KMS-11 (cell line): ENCODE data around the gene CCDC188.

Experiments used
- H2AFZ ChIP-seq: fragments of 200-600 bp; sonication (generic); 2 replicates; pipeline ENCODE4 v1.6.1; 2016; ENCODE audit warnings: antibody characterized with exemption, mixed run types, low read depth
- H3K27ac ChIP-seq: fragments of 200-600 bp; sonication (generic); 2 replicates; pipeline ENCODE4 v1.6.1; 2016; ENCODE audit warnings: mild to moderate bottlenecking, mixed run types
- H3K27me3 ChIP-seq: fragments of 200-600 bp; sonication (generic); 2 replicates; pipeline ENCODE4 v1.6.1; 2017; ENCODE audit warnings: mild to moderate bottlenecking, low read depth, mixed run types, moderate library complexity; ENCODE audit not compliant: insufficient read depth
- H3K36me3 ChIP-seq: fragments of 200-600 bp; sonication (generic); 2 replicates; pipeline ENCODE4 v1.6.1; 2017; ENCODE audit warnings: mild to moderate bottlenecking, mixed run types; ENCODE audit not compliant: insufficient read depth
- H3K4me1 ChIP-seq: fragments of 200-600 bp; sonication (generic); 2 replicates; pipeline ENCODE4 v1.6.1; 2016; ENCODE audit warnings: mild to moderate bottlenecking, low read depth, mixed run types; ENCODE audit not compliant: poor library complexity, severe bottlenecking
- H3K4me2 ChIP-seq: fragments of 200-600 bp; sonication (generic); 2 replicates; pipeline ENCODE4 v1.7.0; 2016; ENCODE audit warnings: mild to moderate bottlenecking, mixed run types
- H3K4me3 ChIP-seq: fragments of 200-600 bp; sonication (generic); IDR thresholded peaks from 2 replicates; pipeline ENCODE4 v1.6.1; 2017; ENCODE audit warnings: low read depth, low read length, mixed read lengths; ENCODE audit not compliant: insufficient read depth
- H3K79me2 ChIP-seq: fragments of 200-600 bp; sonication (generic); 2 replicates; pipeline ENCODE4 v1.6.1; 2016; ENCODE audit warnings: low read depth, mixed run types; ENCODE audit not compliant: insufficient read depth
- H3K9ac ChIP-seq: fragments of 200-600 bp; sonication (generic); 2 replicates; pipeline ENCODE4 v1.6.1; 2016; ENCODE audit warnings: mild to moderate bottlenecking, mixed run types
- H4K20me1 ChIP-seq: fragments of 200-600 bp; sonication (generic); 2 replicates; pipeline ENCODE4 v1.6.1; 2016; ENCODE audit warnings: mild to moderate bottlenecking, mixed run types; ENCODE audit not compliant: insufficient read depth
- CTCF ChIP-seq: fragments of 200-600 bp; sonication (generic); conservative IDR thresholded peaks from 2 replicates; pipeline ENCODE4 v1.6.1; 2017; ENCODE audit warnings: low read depth, mild to moderate bottlenecking, antibody characterized with exemption, low read length, moderate library complexity, mixed read lengths

CCDC188 gene

GRCh38 chr22:20173772-20174171, 22.9 kb upstream of the CCDC188 start:
- Histone ChIP-seq H3K9ac (no peak overlapping the region), H3K4me3 (no peak overlapping the region), H3K79me2 (no peaks in the 10 kb centered on the region), H3K4me1 (no peaks in the 10 kb centered on the region), H3K27ac (no peak overlapping the region), H4K20me1 (no peaks in the 10 kb centered on the region), H3K36me3 (no peaks in the 10 kb centered on the region), H3K27me3 (peaks cover 93% of the 10 kb centered on the region), H2AFZ (no peak overlapping the region), H3K4me2 (no peak overlapping the region)
- TF ChIP-seq CTCF = no peak

GRCh38 chr22:20173246-20173645, 22.4 kb upstream of the CCDC188 start:
- Histone ChIP-seq H3K9ac (no peak overlapping the region), H3K4me3 (no peak overlapping the region), H3K4me1 (no peaks in the 10 kb centered on the region), H3K36me3 (no peaks in the 10 kb centered on the region), H3K4me2 (no peak overlapping the region), H3K79me2 (no peaks in the 10 kb centered on the region), H2AFZ (no peak overlapping the region), H4K20me1 (no peaks in the 10 kb centered on the region), H3K27ac (no peak overlapping the region), H3K27me3 (peaks cover 93% of the 10 kb centered on the region)
- no peak for TF ChIP-seq CTCF

- H3K36me3 ChIP-seq = no peaks in the 10 kb centered on the region
- no peak overlapping the region for H3K4me2 ChIP-seq
- no peak for TF ChIP-seq CTCF
- no peak overlapping the region for H2AFZ ChIP-seq
- no peaks in the 10 kb centered on the region for H3K79me2 ChIP-seq
- H3K27ac ChIP-seq = no peak overlapping the region
- H3K4me3 ChIP-seq = no peak overlapping the region
- H3K27me3 ChIP-seq = peaks cover 93% of the 10 kb centered on the region
- no peak overlapping the region for H3K9ac ChIP-seq
- H4K20me1 ChIP-seq = no peaks in the 10 kb centered on the region
- H3K4me1 ChIP-seq = no peaks in the 10 kb centered on the region
Observed at GRCh38 chr22:20172141-20172613, 21.3 kb upstream of the CCDC188 start.

GRCh38 chr22:20171288-20172140, 20.7 kb upstream of the CCDC188 start:
- no peak for TF ChIP-seq CTCF
- Histone ChIP-seq H2AFZ (no peak overlapping the region), H3K27me3 (peaks cover 95% of the 10 kb centered on the region), H3K79me2 (no peaks in the 10 kb centered on the region), H3K36me3 (no peaks in the 10 kb centered on the region), H3K4me1 (no peaks in the 10 kb centered on the region), H4K20me1 (no peaks in the 10 kb centered on the region), H3K4me3 (no peak overlapping the region), H3K27ac (no peak overlapping the region), H3K4me2 (no peak overlapping the region), H3K9ac (no peak overlapping the region)
